NCI-H460 (cell line): ENCODE measurements around the gene ARHGAP8. TPM values are rescaled to one million over a fixed set of nuclear protein-coding genes. Genes with fewer than 3 reads are reported as not detected.
"Not testable (repeated sequence)": the region's sequence is repeated elsewhere in the genome, so short reads cannot be mapped to it uniquely, and the experiment has no call there.

Experiments used
- DNase-seq: peaks from one replicate; pipeline ENCODE4 v3.0.0-alpha.2; 2016; ENCODE audit warnings: low read depth; ENCODE audit errors: extremely low read depth
- total RNA-seq: library from RNA; depleted of rRNA; stranded (reverse); fragments of >200 nt; shearing (Covaris generic); gene quantifications from 2 replicates; pipeline ENCODE4 v1.2.3, GENCODE V29; 2014

Gene ARHGAP8
- total RNA-seq, 1 experiment from 2014 or later = 0.35 TPM

DNA sequence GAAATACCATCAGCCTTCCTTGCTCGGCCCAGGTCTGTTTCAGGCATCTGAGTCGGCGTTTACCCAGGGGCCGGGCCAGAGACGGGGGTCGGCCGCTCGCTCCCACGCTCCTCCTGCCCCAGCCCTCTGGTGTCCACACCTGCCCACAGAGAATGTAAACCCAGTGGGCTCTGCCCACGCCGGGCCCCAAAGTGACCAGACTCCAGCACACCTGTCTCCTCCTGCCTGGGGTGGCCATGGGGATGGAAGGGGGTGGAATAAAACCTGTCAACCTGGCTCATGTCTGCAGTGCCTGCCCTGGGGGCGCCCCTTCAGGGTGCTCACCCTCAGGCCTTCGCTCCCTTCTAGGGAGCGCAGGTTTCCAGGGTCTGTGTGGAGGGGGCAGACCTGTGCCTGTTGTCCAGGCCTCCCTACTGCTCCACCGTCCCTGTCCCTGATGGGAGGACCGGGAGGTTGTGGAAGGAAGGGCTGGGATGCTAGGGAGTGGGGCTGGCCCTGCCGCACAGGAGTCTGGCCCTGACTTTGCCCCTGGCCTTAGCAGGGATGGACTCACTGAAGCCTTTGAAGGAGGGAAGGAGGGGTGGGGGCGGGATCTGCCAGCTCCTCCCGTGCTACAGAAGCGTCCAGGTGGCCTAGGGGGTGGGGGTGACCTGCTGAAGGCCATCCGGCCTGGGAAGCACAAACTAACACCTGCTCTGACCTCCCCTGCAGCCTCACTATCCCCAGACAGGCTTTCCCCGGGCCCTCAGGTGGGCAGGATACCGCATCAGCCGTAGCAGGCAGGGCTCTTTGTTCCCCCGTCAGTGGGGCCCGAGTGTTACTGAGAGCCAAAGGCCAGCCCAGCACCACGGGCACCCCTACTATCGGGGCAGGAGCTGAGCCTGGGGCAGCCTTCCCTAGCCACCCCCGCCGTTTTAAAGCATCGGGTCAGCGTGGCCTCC lies 14.7 kb upstream of the ARHGAP8 start:
- DNase-seq = no peak

DNA sequence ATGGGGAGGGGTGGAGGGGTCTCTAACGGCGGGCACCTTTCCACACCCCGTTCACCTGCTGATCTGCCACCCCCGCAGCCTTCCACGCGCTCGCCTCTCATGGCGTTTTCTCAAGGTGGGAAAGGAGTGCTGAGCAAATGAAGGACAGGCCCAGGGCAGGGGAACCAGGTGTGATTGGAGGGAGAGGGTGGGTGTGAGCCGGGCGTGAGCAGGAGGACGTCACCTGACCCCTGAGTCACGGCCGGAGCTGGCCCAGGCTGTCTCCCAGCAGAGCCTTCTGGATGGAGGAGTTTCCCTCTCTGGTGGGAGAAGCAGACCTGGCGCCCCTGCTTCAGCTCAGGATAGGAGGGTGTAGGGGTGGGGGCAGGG lies 14.0 kb upstream of the ARHGAP8 start:
- DNase-seq = no peak

DNA sequence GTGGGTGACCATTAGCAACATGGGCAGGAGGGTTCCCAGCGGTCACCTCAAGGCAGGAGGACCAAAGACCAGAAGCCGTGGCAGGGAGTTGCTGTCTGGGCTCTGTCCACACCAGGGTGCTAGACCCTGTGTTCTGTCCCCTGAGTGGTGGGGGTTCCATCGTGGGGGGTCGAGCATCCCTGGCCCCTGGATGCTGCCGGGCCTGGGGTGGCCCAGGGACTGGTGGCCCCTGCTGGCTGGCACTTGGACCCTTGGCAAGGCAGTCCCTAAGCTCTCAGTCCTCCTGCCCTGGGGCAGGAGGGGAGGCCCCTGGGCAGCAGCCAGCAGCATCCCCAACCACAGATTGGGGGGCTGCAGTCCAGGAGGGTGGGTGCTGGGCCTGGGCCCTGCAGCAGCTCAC lies 13.4 kb upstream of the ARHGAP8 start:
- DNase-seq = no peak

DNA sequence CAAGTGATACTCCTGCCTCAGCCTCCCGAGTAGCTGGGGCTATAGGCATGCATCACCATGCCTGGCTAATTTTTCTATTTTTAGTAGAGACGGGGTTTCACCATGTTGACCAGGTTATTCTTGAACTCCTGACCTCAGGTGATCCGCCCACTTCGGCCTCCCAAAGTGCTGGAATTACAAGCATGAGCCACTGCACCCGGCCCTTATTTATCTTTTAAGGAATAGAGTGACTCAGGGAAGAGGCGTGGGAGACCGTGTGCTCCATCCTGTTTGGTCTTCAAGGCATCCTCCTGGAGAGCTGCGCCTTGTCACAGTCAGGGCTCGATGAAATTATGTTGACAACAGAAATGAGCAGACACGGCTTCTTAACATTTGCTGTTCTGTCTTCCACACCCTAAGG lies 12.7 kb upstream of the ARHGAP8 start:
- not testable (repeated sequence) for DNase-seq

DNA sequence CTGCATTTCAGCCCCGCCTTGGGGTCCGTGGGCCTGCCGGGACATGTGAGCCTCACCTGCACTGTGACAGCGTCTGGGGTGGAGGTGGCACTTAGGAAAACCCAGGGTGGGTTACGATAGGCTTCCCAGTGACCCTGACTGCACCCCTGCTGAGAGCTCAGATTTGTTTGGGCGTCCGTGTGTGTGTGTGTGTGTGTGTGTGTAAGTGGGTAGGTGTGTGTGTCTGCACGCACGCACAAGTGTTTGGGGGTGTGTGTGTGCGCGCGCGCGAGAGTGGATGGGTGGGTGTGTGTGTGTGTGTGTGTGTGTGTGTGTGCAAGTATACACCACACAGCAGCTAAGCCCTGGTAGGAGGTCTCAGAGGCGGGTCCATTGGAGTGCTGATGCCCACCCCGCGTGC lies 12.1 kb upstream of the ARHGAP8 start:
- DNase-seq = no peak

DNA sequence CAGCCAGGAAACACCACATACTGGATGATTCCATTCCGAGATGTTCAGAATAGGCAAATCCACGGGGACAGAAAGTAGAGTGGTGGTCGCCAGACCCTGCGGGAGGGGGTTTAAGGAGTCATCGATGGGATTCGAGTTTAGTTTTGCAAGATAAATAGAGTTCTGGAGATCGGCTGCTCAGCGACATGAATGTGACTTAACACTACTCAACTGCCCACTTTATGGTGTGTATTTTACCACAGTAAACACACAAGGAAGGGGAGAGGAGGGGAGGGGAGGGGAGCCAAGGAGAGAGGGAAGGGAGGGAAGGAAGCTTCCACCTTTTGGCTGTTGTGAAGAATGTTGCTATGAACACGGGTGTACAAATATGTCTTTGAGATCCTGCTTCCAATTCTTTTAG lies 10.4 kb upstream of the ARHGAP8 start:
- DNase-seq = no peak

DNA sequence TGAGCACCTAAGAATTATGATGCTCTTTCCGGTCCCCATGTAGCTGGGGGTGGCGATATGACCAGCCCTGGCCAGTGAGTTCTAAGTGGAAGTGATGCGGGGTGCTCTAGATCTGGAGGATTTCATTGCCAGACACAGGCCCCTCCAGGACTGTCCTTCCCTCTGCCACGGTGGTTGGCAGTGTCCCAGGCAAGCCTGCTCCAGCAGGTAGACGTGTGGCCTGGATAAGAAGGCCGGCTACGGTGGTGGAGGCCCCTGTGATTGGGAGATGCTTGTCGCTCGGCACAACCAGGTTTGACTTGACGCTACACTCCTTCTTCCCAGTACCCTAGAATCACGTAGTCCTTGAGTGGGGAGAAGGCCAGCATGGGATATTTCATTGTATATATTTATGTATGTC lies 9.1 kb upstream of the ARHGAP8 start:
- DNase-seq = no peak

DNA sequence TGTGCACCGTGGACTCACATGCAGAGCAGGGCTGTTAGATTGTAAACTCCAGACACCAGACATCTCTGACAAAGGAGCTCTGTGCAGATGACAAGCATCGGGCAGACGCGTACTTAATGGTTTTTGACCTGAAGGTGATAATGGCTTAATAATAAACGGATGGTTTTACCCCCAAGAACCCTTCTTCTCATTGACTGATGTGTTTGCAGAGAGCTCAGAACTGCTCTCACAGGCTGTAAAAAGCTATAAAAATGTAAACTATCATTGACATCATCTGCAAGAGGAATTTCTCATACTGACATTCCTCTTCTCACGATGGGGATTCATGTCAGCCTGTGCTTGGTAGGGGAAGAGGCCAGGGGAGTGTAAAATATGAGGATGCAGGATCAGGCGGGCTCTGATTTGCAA lies 8.6 kb upstream of the ARHGAP8 start:
- no peak for DNase-seq

DNA sequence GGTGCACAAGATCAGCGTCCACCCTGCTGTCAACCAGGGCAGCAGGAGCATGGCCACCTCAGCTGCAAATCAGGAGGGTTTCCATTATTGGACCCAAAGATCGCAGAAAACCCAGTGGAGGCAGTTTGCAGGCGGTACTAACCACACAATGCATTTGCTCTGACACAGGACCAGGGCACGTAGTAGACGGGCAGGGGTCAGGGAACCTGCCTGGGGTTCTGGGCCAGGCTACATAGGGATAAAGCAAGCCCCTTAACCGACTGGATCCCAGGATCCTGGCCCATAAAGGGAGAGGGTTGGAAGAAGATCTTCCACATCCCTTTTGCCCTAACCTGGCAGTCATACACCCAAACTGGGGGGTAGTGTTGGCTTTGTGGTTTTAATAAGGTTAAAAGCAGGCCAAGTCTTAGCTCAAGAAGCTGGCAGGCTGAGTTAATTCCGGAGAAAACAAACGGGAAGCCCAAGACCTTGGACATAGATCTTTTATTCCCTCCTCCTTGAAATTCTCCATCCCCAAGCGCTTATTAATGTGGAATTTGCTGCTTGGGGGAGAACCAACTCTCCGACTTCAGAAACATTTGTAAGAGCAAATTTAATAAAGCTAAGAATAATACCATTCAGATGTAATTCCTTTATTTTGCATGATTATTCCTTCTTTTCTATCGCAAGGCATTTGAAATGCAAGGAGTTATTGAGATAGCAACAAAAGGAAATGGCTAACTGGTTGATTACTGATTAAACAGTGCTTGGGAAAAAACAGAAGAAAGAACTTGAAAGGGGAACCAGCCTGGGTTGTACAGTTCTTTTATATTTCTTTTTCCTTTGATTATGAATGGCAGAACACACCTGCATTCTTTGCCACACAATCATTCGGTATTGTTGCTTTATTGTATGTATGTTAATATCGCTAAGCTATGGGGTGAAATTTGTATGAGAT lies 6.3 kb upstream of the ARHGAP8 start:
- no peak for DNase-seq

DNA sequence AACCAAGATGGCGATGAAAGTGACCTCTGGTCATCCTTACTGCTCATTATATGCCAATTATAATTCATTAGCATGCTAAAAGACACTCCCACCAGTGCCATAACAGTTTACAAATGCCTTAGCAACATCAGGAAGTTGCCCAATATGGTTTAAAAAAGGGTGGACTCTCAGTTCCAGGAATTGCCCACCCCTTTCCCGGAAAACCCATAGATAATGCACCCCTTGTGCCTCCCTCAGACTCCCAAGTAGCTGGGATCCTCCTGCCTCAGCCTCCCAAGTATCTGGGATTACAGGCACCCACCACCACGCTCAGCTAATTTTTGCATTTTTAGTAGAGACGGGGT lies 4.6 kb upstream of the ARHGAP8 start:
- not testable (repeated sequence) for DNase-seq

DNA sequence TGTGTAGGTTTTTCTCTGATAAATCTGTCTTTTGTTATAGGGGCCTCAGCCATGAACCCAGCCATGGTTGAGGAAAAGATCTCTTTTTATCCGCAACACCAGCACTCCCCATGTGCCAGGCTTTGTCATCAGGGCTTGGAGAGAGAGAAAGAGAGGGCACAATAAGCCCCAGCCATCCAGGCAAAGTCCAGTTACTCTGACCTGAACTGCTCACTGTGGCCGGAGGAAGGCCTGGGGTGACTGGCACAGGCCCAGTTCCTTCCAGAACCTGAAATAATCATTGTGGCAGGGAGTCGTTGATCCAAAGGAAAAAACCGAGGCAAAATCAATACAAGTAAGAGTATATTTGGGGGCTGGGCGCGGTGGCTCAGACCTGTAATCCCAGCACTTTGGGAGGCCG lies 3.9 kb upstream of the ARHGAP8 start:
- no peak for DNase-seq

DNA sequence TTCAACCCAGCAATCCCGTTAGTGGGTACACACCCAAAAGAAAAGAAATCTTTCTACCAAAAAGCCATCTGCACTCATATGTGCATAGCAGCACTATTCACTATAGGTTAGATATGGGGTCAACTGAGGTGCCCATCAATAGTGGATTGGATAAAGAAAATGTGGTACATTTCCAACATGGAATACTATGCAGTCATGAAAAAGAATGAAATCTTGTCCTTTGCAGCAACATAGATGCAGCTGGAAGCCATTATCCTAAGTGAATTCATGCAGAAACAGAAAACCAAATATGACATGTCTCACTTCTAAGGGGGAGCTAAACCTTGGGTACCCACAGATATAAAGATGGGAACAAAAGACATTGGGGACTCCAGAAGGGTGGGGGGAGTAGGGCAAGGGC lies 1.9 kb upstream of the ARHGAP8 start:
- DNase-seq = no peak

DNA sequence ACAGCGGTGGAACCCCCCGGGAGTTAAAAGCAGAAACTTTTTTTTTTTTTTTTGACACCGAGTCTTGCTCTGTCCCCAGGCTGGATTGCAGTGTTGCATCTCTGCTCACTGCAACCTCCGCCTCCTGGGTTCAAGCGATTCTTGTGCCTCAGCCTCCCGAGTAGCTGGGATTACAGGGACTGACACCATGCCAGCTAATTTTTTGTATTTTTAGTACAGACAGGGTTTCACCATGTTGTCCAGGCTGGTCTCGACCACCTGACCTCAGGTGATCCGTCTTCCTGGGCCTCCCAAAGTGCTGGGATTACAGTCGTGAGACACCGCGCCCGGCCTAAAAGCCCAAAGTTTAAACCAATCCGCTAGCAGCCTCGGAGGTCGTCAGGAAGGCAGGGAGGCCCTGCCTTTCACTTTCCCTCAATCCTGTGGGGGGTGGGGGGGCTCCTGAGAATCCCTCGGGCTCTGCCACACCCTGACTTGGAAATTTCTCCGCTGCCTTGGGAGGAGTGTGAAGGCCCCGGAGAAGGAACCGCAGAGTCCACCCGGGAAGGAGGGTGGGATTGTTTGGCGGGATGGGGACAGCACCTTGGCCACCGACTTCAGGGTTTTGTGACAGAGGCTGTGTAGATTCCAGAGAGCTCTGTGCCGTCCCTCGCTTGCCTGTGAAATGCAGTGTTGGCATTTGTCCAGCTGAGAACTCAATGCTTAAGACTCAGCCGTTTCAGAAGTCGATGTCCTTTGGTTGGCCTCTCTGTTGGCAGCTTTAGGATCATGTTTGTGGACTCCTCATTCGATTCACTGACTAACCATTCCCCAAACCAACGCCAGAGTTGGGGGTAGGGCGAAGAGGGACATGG lies 1.0 kb downstream of the ARHGAP8 start:
- no peak for DNase-seq

DNA sequence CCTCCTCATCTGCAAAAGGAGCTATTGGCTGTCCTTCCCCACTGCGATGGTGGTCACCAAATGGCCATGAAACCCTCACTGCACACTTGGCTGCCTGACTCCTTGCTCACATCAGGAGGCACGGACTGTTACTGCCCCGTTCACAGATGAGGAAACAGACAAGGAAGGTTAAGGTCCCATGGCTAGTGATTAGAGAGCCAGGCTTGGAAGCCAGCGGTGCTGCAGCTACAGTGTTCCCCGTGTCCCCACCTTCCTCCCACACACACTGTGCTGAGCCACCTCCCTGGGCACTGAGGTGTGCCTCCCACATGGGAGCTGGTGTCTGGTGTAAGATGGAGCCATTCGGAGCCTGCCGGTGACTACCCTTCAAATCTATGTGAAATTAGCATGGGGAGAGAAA lies 2.6 kb downstream of the ARHGAP8 start:
- DNase-seq = no peak

DNA sequence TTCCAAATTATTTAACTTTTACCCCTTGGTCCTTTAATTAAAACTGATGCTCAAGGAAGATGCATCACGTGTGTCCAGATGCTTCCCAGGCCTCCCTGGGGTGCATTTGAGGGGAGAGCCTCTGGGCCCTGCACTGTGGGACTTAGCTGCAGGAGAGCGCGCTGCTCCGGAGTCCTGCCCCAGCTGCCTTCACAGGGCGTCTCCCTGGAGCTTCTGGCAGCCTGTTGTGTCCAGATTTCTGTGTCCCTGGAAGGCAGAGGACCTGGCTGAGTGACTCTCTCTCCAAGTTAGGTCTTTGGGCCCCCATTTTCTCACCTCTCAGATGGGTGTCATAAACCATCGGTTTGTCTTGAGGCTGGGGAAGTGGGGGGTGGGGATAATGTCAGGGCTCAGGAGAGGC lies 3.0 kb downstream of the ARHGAP8 start:
- no peak for DNase-seq

DNA sequence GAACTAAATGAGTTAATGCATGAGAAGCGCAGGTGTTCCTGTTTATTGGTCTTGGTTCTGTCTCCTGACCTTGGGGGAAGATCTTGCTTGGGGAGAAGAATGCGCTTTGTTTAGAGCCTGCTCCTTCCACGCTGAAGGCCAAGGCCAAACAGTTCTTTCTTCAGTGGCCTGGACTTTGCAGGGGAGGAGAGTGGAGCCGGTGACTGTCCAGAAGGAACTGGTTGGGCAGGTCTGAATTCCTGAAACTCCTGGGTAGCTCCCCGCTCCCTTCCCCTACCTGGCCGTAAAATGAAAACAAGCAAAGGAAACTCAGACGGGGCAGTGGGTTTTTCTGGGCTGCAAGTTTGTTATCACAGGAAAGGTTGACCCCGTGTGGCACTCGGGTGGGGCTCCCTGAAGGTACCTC lies 3.6 kb downstream of the ARHGAP8 start:
- DNase-seq = no peak

DNA sequence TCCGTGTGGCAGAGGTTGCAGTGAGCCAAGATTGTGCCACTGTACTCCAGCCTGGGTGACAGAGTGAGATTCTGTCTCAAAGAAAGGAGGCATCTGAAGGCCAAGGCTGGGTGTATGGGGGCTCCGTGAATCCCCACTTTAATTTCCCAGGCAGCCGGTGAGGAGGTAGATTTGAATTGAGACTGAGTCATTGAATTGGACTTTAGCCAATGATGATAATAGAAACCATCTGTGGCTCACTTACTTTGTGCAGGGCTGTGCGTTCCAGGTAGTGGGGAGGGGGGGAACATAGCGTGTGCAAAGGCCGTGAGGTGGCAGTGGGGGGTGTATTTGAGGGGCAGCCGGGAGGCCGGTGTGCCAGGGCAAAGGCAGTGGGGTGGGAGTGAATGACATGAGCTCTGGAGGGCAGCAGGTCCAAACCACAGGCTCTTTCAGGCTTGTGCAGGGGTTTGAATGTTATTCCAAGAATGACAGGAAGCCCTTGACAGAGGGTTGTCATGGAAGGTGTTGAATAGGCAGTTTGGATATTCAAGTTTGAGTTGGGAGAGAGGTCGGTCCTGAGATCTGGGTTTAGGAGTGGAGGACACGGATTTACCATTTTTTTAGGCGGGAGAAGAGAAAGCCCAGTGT lies 6.1 kb downstream of the ARHGAP8 start:
- DNase-seq = no peak

DNA sequence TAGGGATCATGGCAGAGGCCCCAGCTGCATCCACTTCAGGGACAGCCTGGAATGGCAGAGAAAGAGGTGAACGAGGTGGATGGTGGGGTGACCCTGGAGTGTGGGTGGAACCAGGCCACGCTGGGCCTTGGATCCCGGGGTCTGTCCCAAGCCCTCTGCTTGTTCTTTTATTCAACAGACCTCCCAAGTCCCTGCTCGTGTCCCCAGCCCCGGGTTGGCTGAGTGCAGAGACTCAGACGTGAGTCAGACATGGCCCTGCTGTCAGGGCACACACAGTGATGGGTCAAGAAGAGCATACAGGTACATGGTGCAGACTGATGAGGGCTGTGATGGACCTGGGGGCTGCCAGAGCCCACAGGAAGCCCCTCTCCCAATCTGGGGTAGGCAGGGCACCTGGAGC lies 6.6 kb downstream of the ARHGAP8 start:
- no peak for DNase-seq

DNA sequence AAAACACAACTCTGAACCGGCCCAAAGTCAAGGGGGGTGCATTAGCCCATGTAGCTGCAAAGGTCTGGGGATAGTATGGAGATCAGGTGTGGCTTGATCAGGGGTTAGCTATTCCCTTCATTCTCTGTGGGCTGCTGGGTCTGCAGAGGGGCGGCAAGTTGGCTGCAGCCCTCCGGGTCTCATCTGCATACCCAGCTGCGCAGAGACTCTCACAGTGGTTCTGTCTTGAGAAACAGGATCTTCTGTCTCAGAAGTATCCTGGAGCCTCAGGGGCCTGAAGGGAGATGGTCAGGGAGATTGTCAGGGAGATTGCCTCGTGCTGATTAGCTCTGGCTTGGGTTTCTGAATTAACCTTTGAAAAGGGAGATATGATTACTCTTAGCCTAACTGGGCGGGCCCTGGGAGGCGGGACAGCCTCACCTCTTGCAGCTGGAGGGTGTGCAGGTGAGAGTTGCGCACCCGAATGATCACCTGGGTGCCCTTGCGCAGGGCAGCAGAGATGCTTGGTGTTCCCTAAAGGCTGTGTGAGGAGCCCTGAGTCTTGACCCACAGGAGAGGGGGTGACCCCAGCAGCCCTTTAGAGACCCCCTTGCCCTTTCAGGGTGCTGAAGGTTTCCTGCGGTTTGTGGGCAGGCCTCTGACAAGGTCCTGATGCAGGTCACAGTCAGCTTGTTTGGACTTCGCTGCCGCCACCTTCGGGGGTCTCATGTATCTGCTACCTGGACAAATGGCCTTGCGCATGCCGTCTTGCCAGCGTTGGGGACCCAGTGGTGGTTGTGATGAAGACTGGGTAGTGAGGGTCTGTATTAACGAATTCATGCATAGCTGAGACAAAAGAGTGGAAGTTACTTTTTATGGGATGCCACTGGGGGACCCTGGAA lies 7.3 kb downstream of the ARHGAP8 start:
- no peak for DNase-seq
